HG03342 (cell line): ENCODE results near the gene NANS.

Experiments
- ATAC-seq: cut with Tn5 transposase; IDR thresholded peaks from one replicate; pipeline ENCODE4 v1.9.1; 2021; ENCODE audit warnings: mild to moderate bottlenecking, moderate library complexity; ENCODE audit not compliant: unreplicated experiment

The NANS gene

GRCh38 chr9:98038958-98039357 is 17.6 kb upstream of the NANS start:
- ATAC-seq, result peak; percentile 33

- ATAC-seq, result peak; percentile 36
Observed at GRCh38 chr9:98039607-98040017, 16.9 kb upstream of the NANS start.

GRCh38 chr9:98040212-98040611 is 16.3 kb upstream of the NANS start:
- ATAC-seq, result no peak

- no peak for ATAC-seq
Observed at GRCh38 chr9:98043915-98044314, 12.6 kb upstream of the NANS start.

- peak; percentile 88 for ATAC-seq
Observed at GRCh38 chr9:98045234-98046179, 11.0 kb upstream of the NANS start.

GRCh38 chr9:98046180-98046543 is 10.4 kb upstream of the NANS start:
- ATAC-seq, result no peak

GRCh38 chr9:98047002-98047401 is 9.5 kb upstream of the NANS start:
- ATAC-seq, result no peak

- ATAC-seq, result no peak
Observed at GRCh38 chr9:98049288-98050072, 7.1 kb upstream of the NANS start.

- no peak for ATAC-seq
Observed at GRCh38 chr9:98050351-98050750, 6.2 kb upstream of the NANS start.

- ATAC-seq, result no peak
Observed at GRCh38 chr9:98054376-98054951, 2.1 kb upstream of the NANS start.

GRCh38 chr9:98057138-98057799 is 737 bp downstream of the NANS start:
- no peak for ATAC-seq

- ATAC-seq, result no peak
Observed at GRCh38 chr9:98062161-98062560, 5.6 kb downstream of the NANS start.

- ATAC-seq, result no peak
Observed at GRCh38 chr9:98064623-98065392, 8.3 kb downstream of the NANS start.

GRCh38 chr9:98066235-98066634 is 9.7 kb downstream of the NANS start:
- ATAC-seq, result no peak

GRCh38 chr9:98067184-98067583 is 10.7 kb downstream of the NANS start:
- no peak for ATAC-seq

- ATAC-seq, result no peak
Observed at GRCh38 chr9:98069551-98069950, 13.0 kb downstream of the NANS start.

- ATAC-seq, result no peak
Observed at GRCh38 chr9:98070704-98071103, 14.2 kb downstream of the NANS start.

- ATAC-seq, result no peak
Observed at GRCh38 chr9:98071737-98072136, 15.2 kb downstream of the NANS start.

GRCh38 chr9:98074115-98074990 is 17.8 kb downstream of the NANS start:
- peak; percentile 47 for ATAC-seq
